ENCODE measurements around the gene ADGRV1.
"Not testable (repeated sequence)": the region's sequence is repeated elsewhere in the genome, so short reads cannot be mapped to it uniquely, and the experiment has no call there.

DNA sequence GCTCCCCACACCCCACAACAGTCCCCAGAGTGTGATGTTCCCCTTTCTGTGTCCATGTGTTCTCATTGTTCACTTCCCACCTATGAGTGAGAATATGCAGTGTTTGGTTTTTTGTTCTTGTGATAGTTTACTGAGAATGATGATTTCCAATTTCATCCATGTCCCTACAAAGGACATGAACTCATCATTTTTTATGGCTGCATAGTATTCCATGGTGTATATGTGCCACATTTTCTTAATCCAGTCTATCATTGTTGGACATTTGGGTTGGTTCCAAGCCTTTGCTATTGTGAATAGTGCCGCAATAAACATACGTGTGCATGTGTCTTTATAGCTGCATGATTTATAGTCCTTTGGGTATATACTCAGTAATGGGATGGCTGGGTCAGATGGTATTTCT is 127.8 kb downstream of the ADGRV1 start:
- TF ChIP-seq, protein P1, sequence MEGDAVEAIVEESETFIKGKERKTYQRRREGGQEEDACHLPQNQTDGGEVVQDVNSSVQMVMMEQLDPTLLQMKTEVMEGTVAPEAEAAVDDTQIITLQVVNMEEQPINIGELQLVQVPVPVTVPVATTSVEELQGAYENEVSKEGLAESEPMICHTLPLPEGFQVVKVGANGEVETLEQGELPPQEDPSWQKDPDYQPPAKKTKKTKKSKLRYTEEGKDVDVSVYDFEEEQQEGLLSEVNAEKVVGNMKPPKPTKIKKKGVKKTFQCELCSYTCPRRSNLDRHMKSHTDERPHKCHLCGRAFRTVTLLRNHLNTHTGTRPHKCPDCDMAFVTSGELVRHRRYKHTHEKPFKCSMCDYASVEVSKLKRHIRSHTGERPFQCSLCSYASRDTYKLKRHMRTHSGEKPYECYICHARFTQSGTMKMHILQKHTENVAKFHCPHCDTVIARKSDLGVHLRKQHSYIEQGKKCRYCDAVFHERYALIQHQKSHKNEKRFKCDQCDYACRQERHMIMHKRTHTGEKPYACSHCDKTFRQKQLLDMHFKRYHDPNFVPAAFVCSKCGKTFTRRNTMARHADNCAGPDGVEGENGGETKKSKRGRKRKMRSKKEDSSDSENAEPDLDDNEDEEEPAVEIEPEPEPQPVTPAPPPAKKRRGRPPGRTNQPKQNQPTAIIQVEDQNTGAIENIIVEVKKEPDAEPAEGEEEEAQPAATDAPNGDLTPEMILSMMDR (IDR thresholded peaks at IDR 0.05) = not testable (repeated sequence)
- TF ChIP-seq POLR2A (IDR thresholded peaks at IDR 0.05) = not testable (repeated sequence)
